Lower lobe of right lung (tissue), 2 donors: ENCODE data around the gene PHKB. TPM values are rescaled to one million over a fixed set of nuclear protein-coding genes. Genes with fewer than 3 reads are reported as not detected.

ENCODE experiments used
- ATAC-seq, 2 donors: fragments of 200-7000 bp; cut with Tn5 transposase; one replicate each; pipeline ENCODE4 v1.9.1; 2020 to 2022; ENCODE audit warnings: mild to moderate bottlenecking in 2 of 2, moderate library complexity in 2 of 2
- DNase-seq: peaks from one replicate; pipeline ENCODE4 v3.0.0-alpha.2; 2020
- H3K27ac ChIP-seq: fragments of 200-600 bp; one replicate; pipeline ENCODE4 v1.8.0; 2022
- H3K27me3 ChIP-seq: fragments of 200-600 bp; one replicate; pipeline ENCODE4 v1.8.0; 2022; ENCODE audit warnings: low read depth
- H3K36me3 ChIP-seq: fragments of 200-600 bp; one replicate; pipeline ENCODE4 v1.8.0; 2022; ENCODE audit warnings: mild to moderate bottlenecking
- H3K4me1 ChIP-seq: fragments of 200-600 bp; one replicate; pipeline ENCODE4 v1.8.0; 2022
- H3K4me3 ChIP-seq: fragments of 200-600 bp; one replicate; pipeline ENCODE4 v1.8.0; 2022; ENCODE audit warnings: mild to moderate bottlenecking
- H3K9me3 ChIP-seq: fragments of 200-600 bp; one replicate; pipeline ENCODE4 v1.8.0; 2022
- CTCF ChIP-seq: fragments of 200-600 bp; IDR thresholded peaks from one replicate; pipeline ENCODE4 v1.8.0; 2022; ENCODE audit warnings: antibody characterized with exemption, mild to moderate bottlenecking
- intact Hi-C: fragments of 100-400 bp; cut with DNase I; formaldehyde crosslinking; loops from one replicate; pipeline ENCODE4 v1.11.0; 2022
- total RNA-seq: library from RNA; stranded (reverse); fragmentation: NEBNext Ultra II Directional; extraction: Animal tissue kit (Norgen Biotek cat#: 25700); gene quantifications from one replicate; pipeline ENCODE4 v1.2.1, GENCODE V29; 2021
- donor health status: DM: no; HTN: yes; CAD: no; lungs with severe emphysema.

Gene PHKB
- total RNA-seq, 1 donor from 2014 or later = 95.1 TPM

DNA sequence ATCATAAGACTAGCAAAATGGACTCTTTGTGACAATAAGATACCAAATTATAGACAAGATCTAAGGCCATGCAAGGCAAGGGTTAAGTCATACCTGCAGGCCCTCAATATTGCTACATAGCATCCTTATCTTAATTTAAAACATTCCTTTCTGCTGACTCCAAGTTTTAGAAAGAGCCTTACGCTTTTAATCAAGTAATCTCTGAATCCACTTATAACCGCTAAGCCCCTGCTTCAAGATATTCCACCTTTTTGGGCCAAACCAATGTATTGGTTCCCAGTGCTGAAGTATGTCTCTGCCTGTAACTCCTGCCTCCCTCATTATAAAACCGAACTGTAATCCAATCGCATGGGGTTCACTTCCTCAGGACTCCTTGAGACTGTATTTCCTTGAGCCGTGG lies 255.4 kb downstream of the PHKB start:
- no peak for TF ChIP-seq CTCF
- Histone ChIP-seq H3K9me3 (no peaks in the 10 kb centered on the region), H3K27me3 (no peaks in the 10 kb centered on the region), H3K4me3 (no peak overlapping the region), H3K36me3 (no peaks in the 10 kb centered on the region), H3K4me1 (no peaks in the 10 kb centered on the region), H3K27ac (no peak overlapping the region)
- intact Hi-C loops = no loop called here
- DNase-seq (no peak), ATAC-seq (peak in 1 of 2 donors; percentile 25)

- H3K27ac ChIP-seq = no peak overlapping the region
- ATAC-seq (no peak), DNase-seq (no peak)
- H3K36me3 ChIP-seq = no peaks in the 10 kb centered on the region
- TF ChIP-seq CTCF = no peak
- intact Hi-C loops = no loop called here
- H3K4me1 ChIP-seq = no peaks in the 10 kb centered on the region
- H3K27me3 ChIP-seq = no peaks in the 10 kb centered on the region
- no peaks in the 10 kb centered on the region for H3K9me3 ChIP-seq
- H3K4me3 ChIP-seq = no peak overlapping the region
Observed at GRCh38 chr16:47719713-47720112, 258.6 kb downstream of the PHKB start.

- no peak overlapping the region for H3K27ac ChIP-seq
- intact Hi-C loops = no loop called here
- no peaks in the 10 kb centered on the region for H3K4me1 ChIP-seq
- TF ChIP-seq CTCF = no peak
- no peaks in the 10 kb centered on the region for H3K9me3 ChIP-seq
- peak; percentile 57 to 74 for ATAC-seq
- H3K27me3 ChIP-seq = no peaks in the 10 kb centered on the region
- H3K4me3 ChIP-seq = no peak overlapping the region
- DNase-seq = no peak
- no peaks in the 10 kb centered on the region for H3K36me3 ChIP-seq
Observed at GRCh38 chr16:47721006-47721637, 260.0 kb downstream of the PHKB start.

DNA sequence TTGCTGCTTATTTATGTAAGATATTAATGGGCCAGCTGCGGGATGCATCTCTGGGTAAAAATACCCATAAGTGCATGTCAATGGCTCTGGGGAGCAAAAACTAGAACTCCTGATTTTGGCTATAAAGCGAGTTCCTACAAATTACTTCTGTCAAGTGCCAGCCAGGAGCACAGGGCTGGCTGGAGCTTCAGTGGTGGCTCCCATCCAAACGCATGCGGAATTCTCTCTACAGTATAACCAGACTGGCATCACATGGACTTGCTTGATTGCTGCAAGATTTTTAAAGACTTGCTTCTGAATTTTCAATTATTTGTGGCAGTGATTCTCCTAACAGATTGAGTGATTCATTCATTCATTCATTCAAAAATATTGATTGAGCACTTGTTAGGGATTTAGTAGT lies 260.9 kb downstream of the PHKB start:
- Histone ChIP-seq H3K27me3 (no peaks in the 10 kb centered on the region), H3K9me3 (no peaks in the 10 kb centered on the region), H3K27ac (no peak overlapping the region), H3K4me1 (no peaks in the 10 kb centered on the region), H3K4me3 (no peak overlapping the region), H3K36me3 (no peaks in the 10 kb centered on the region)
- intact Hi-C loops = no loop called here
- no peak for DNase-seq
- ATAC-seq = no peak
- TF ChIP-seq CTCF = no peak

DNA sequence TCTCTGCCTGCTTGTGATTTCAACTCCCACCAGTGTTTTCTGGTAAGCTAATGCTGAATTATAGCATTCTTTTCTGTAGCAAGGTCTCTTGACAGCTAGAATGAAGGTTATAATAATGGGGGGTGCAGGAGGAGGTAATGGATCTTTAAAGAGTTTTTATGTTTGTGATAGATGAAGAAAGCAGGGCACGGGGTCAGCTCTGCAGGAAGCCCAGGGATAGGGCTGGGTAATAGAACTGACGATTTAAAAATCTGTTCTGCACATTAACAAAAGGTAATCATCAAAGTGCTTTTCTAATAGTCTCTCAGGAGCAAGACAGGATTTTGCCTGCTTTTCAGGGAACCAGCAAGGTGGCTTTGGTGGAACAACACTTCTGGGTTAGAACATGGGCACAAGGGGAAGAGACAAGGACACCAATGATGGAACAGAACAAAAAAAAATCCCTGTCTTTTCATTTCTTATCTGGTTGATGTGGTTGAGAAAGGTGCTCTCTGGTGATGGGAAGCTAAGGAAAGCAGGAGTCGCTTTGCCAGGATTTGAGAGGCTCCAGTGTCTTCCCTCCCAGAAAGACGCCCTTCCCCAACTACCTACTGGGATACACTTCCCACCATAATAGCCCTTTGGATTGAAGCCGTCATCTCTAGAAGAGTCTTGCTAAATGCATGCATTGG lies 263.1 kb downstream of the PHKB start:
- Histone ChIP-seq H3K4me1 (no peaks in the 10 kb centered on the region), H3K36me3 (no peaks in the 10 kb centered on the region), H3K4me3 (no peak overlapping the region), H3K27ac (no peak overlapping the region), H3K27me3 (no peaks in the 10 kb centered on the region), H3K9me3 (no peaks in the 10 kb centered on the region)
- intact Hi-C loops = no loop called here
- no peak for DNase-seq
- no peak for ATAC-seq
- no peak for TF ChIP-seq CTCF
